Subcutaneous preadipocyte (primary cell): ENCODE data around the gene NOLC1. TPM values are rescaled to one million over a fixed set of nuclear protein-coding genes. Genes with fewer than 3 reads are reported as not detected.

Experiments
- total RNA-seq: library from RNA; depleted of rRNA; stranded (reverse); fragments of >200 nt; gene quantifications from 2 replicates; pipeline ENCODE4 v1.2.3, GENCODE V29; 2012

NOLC1 gene
- 43.7 and 45.7 TPM in 2 replicates for total RNA-seq

GRCh38 chr10:102151774-102152544 is at the start of gene NOLC1:
NOLC1 (plus strand) TSS chr10:102152389; CDS start chr10:102152411, 22 bp downstream.

GRCh38 chr10:102120142-102120990 is 31.8 kb upstream of the NOLC1 start, which contains the start of gene LDB1:
LDB1 (minus strand) TSS chr10:102120368; CDS start chr10:102120110, 258 bp downstream.

GRCh38 chr10:102132563-102133372 is 19.4 kb upstream of the NOLC1 start, which contains the start of gene PPRC1:
PPRC1 (plus strand) TSS chr10:102133040; CDS start chr10:102133069, 29 bp downstream.

Other genes with a start within 250 kb of the NOLC1 start
- gene ARMH3, start 96.2 kb upstream of the NOLC1 start, total RNA-seq: 5.9 and 9.2 TPM in 2 replicates
- 29.0 and 34.0 TPM in 2 replicates for gene HPS6, start 87.0 kb upstream of the NOLC1 start, total RNA-seq
- gene LDB1, start 32.0 kb upstream of the NOLC1 start, total RNA-seq: 28.2 and 32.3 TPM in 2 replicates
- gene PPRC1, start 19.3 kb upstream of the NOLC1 start, total RNA-seq: 22.4 and 35.8 TPM in 2 replicates
- 1.1 TPM in 1 of 2 replicates, not detected in the other for gene ELOVL3, start 73.9 kb downstream of the NOLC1 start, total RNA-seq
- not detected in 2 replicates for gene PITX3, start 89.1 kb downstream of the NOLC1 start, total RNA-seq
- gene GBF1, start 93.1 kb downstream of the NOLC1 start, total RNA-seq: 33.1 and 47.7 TPM in 2 replicates
- 15.4 and 25.2 TPM in 2 replicates for gene NFKB2, start 243.3 kb downstream of the NOLC1 start, total RNA-seq